NCI-H146 treated with DMSO at 0.1 percent for 48 hours (cell line): ENCODE measurements around the gene MPST.
"Not testable (repeated sequence)": the region's sequence is repeated elsewhere in the genome, so short reads cannot be mapped to it uniquely, and the experiment has no call there.

Source experiments
- DNase-seq: peaks from one replicate; lab custom pipeline; 2025; ENCODE audit not compliant: unreplicated experiment; lab: John Stamatoyannopoulos, UW

The MPST gene

DNA sequence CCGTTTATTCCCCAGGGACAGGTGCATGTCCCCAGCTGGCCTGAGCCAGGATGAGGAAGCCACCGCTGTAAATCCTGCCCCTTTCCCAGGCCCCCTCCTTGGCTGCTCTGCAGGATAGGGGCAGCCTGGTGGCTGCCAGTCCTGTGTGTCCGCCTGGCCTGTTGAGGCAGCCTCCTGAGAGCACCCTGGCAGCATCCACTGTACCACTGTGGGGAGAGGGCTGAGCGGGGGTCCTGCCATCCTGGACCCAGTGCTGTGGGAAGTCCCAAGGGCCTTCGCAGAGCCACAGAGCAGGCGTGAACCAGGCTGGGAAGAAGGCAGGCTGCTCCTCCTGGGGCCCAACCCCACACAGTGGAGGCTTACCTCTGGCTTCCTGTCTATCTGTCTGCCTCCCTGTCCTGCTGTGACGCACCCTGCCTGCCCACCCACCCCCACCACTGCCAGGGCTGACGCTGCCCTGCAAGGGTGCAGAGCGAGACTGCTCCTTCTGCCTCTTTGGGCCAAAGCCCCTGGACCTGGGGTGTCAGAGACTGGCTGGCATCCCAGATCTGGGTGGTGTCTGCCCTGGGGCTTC, 40.4 kb downstream of the MPST start:
- no peak for DNase-seq

GRCh38 chr22:37060801-37061610, 41.5 kb downstream of the MPST start:
- DNase-seq: no peak

DNA sequence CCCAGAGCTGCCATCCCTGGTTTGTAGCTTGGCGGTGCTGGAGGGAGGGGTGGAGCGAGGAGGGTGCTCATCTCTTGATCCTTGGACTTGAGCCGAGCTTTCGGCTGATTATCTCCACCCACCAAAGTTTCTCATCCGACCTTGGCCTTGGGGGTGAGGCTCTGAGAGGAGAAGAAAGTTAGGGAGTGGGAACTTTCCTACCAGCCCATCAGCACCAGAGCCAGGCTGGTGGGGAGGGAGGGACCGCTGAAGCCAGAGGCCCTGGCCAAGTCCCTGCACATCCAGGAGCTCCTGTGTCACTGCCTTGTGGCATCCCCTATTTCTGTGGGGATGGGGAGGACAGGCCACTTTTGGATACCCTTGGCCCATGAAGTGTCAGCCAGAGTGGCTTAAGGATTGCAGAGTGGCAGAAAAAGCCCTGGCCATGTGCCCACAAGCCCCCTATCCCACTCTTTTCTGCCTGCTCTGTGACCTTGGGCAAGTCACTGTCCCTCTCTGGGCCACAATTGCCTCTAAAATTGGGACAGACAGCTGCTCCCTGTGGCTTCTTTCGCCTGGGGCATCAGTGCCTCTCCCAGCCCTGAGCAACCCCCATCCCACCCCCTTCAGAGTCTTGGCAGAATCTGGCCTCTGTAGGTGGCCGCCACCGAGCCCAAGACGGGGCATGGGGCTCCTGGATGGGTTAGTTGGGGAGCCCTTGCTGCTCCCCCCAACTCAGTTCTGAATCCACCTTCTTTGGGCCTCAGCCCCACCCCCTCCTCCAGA, 42.3 kb downstream of the MPST start:
- DNase-seq: no peak

GRCh38 chr22:37062376-37062675, 42.8 kb downstream of the MPST start:
- DNase-seq: no peak

DNA sequence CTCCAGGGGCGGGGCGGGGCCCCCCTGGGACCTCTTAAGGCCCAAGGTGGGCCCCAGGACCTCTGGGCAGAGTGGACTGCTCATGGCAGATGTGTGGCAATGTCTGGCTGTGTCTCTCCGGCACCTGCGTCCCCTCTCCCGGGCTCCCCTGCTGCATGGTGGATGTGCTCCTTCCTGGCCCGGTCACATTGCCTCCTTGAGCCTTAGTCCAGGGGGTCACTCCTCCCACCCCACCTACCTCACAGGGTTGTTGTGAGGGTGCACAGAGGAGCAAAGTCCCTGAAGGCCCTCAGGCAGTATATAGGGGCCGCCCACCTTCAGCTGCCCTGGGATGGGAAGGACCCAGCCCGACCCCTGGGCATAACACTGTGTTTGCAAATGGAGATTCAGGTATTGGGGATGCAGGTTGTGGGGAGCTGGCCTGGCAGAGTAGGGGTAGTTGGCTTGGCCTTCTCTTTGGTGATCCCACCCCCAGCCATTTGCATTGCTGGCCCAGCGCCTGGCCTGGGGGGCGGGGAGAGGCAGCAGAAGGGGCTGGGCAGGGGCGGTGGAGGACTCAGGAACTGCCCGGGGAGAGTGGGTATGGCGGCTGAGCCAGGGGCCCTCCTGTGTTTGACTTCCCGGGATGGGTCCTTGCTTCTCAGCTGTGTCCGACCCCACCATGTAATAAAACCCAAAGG, 43.3 kb downstream of the MPST start:
- DNase-seq: no peak

- peak; percentile 17 for DNase-seq
Measured at GRCh38 chr22:37063431-37064420, 44.2 kb downstream of the MPST start.

DNA sequence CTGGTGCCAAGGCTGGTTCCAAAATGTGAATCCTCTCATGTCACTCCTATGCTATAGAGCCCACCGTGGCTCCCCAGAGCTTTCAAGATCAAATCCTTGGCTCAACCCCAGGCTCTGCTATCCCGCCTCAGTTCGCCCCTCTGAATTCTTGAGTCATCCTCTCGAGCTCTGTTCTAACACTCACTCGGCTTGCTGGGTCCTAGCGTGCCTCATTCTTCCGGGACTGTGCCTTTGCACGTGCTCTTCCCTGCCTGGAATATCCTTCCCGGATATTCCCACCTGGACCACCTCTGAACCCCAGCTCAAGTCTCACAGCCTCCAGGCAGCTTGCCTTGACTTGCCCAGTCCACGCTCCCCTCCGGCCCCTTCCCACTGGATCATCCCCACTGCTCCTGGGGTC, 45.0 kb downstream of the MPST start:
- no peak for DNase-seq

DNA sequence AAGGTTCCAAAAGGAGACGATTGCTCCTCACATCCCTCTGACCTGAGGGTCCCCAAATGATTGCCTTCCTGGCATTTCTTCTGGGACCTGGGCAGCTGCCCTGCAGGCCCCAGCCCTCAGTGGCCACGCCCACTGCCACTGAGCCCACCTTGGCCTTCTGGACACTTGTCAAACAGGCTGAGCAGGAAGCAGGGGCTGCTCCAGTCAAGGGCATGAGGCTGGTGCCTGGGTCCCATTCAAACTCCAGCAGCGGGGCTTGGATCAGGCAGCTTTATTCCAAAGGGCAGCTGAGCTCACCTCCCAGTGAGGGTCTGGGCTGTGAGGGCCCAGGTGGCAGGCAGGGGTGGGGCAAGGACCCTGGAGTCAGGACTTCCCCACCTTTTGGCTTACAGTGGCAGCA, 45.6 kb downstream of the MPST start:
- DNase-seq: no peak

- no peak for DNase-seq
Measured at GRCh38 chr22:37065961-37066360, 46.4 kb downstream of the MPST start.

DNA sequence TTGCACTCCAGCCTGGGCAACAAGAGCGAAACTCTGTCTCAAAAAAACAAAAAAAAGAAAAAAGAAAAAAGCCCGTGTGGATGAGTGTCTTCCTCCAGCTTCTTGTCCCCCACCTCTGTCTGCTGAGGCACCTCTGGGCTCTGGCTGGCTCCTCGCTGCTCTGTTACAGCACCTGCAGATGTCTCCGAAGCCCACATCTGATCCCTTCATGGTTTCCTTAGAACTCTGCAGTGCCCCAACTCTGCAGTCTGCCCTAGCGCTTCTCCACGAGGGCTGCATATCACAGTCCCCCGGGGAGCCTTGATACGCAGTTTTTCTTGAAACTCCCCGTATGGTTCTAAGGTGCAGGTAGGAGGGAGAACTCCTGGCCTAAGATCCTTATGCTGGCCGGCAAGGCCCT, 47.9 kb downstream of the MPST start:
- no peak for DNase-seq

DNA sequence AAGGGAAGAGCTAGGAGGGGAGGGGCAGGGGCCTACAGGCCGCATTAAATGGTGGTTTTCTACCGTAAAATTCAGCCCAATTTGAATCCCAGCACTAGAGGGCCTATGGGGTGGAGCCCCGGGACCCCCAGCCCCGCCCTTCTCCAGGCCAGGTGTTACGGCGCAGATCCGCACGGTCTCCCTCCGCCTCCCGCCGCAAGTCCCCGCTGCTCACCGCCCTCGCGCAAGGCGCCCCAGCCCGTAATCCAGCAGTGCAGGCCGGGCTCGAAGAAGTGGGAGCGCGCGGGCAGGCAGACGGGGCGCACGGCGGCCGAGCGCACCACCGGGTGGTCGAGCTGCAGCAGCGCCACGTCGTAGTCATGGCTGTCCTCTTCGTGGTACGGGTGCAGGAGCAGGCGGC, 49.3 kb downstream of the MPST start:
- no peak for DNase-seq

GRCh38 chr22:37069319-37069718, 49.8 kb downstream of the MPST start:
- no peak for DNase-seq

DNA sequence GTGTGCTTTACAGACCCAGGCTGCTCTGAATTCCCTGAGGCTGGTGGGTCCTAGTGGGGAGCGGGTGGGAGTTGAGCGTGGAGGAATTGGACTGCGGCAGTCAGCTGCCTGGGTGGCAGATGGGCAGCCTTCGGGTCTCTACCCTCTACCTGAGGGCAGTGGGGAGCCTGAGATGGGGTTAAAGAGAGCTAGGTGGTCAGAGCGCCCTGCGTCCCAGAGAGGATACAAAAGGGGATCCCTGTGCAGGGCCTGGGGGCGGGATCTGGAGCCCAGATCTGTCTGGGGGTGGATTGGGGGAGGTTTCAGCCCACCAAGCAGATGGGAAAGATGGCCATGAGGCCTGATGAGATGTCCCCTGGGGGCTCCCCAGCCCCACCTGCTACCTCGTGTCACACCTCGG, 50.2 kb downstream of the MPST start:
- no peak for DNase-seq

DNA sequence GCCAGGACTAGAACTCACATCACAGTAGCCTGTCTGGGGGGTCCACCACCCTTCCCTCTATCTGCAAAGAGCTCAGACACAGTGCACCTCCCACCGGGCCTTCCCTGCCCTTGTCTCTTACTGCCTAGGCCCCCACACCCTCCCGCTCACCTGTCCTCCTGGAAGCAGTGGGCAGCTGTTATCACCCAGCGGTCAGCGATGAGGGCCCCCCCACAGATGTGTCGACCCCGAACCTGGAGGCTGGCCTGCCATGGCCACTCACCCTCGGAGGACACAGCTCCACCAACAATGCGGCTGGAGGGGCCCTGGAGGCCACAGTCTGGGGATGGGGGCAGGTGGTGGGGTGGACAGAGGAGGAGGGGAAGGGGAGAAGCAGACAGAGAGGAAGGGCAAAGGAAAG, 50.8 kb downstream of the MPST start:
- DNase-seq: no peak

GRCh38 chr22:37070744-37071143, 51.2 kb downstream of the MPST start:
- no peak for DNase-seq

GRCh38 chr22:37071850-37072592, 52.5 kb downstream of the MPST start:
- not testable (repeated sequence) for DNase-seq

GRCh38 chr22:37072673-37073072, 53.1 kb downstream of the MPST start:
- no peak for DNase-seq

DNA sequence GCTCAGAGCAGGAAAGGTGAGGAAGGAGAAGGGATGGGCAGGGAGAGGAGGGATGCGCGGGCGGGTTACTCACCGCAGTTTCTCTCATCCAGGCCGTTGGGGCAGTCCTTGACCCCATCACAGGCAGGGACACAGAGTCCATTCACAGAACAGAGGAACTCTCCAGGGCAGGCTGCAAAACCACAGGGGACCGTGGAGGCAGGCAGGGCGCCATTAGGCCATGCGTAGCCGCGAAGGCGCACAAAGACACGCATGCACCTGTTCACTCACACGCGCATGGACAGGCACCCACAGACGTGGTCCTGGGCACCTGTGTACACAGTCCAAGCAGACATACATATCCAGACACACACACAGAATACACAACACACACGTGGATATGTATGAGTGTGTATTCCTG, 55.0 kb downstream of the MPST start:
- no peak for DNase-seq

DNA sequence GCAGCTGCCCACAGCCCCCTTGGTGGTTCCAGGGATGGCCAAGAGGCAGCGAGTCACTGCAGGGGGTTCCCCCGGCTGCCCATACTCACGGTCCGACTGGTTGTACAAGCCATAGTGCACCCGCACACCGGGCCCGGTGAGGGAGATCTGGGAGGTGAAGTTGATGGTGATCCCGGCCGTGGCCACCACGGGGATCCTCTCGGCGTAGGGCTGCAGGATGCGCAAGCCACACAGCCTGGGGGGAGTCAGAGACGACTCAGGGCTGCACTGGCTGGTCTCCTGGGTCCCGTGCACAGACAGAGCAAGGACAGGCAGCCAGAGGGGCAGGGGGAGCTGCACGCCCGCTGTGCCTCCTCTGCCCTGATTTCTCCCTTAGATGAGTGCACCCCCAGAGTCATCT, 55.5 kb downstream of the MPST start:
- DNase-seq: no peak
